ENCODE data around the gene METTL6. TPM values are rescaled to one million over a fixed set of nuclear protein-coding genes. Genes with fewer than 3 reads are reported as not detected.
"Not testable (repeated sequence)": the region's sequence is repeated elsewhere in the genome, so short reads cannot be mapped to it uniquely, and the experiment has no call there.

METTL6 gene
- total RNA-seq, 1 donor, result 30.6 TPM

DNA sequence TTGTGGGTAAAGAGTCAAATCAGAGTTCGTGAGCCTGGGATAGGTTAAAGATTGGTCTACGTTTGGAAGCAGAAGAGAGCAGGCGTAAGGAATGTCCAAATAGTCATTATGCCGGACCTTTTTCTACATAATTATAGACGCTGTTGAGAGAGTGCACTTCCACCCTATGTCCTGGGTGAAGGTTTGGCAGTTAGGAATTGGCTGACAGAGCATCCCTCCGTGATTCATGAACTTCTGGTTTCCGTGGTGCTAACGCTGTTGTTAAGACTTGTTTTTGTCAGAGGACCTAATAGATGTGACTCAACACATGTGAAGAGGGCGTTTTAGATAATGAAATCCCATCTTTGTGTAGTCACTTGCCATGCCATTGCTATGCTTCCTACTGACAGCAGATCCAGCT, 1.2 kb upstream of the METTL6 start:
- peak; percentile 69 for DNase-seq (ENCODE audit: low read depth)
- TF ChIP-seq, protein P1, sequence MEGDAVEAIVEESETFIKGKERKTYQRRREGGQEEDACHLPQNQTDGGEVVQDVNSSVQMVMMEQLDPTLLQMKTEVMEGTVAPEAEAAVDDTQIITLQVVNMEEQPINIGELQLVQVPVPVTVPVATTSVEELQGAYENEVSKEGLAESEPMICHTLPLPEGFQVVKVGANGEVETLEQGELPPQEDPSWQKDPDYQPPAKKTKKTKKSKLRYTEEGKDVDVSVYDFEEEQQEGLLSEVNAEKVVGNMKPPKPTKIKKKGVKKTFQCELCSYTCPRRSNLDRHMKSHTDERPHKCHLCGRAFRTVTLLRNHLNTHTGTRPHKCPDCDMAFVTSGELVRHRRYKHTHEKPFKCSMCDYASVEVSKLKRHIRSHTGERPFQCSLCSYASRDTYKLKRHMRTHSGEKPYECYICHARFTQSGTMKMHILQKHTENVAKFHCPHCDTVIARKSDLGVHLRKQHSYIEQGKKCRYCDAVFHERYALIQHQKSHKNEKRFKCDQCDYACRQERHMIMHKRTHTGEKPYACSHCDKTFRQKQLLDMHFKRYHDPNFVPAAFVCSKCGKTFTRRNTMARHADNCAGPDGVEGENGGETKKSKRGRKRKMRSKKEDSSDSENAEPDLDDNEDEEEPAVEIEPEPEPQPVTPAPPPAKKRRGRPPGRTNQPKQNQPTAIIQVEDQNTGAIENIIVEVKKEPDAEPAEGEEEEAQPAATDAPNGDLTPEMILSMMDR (IDR thresholded peaks at IDR 0.05; ENCODE audit: insufficient read depth, low read length), result no peak
- peak overlapping the region; percentile 97 for H3K4me3 ChIP-seq (ENCODE audit: low read depth, low read length)

DNA sequence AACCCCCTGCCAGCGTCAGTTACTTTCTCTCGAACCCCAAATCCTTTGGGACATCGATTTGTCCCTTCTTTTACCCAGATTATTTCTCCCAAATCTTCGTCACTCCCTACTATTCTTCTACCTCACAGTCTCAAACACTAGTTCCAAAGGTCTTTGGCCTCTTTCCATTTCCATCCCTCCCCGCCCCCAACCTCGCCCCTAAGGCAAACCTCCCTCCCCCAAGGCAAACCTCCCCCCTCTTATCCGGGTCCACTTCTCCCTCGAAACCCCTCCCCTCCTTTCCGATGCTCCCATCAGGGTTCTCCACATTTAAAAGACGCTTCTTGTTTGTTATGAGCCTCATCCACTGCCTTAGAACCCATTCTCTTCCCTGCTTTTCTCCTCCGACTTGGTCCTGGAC, 637 bp upstream of the METTL6 start:
- no peak for DNase-seq (ENCODE audit: low read depth)
- peak overlapping the region; percentile 97 for H3K4me3 ChIP-seq (ENCODE audit: low read depth, low read length)
- TF ChIP-seq, protein P1 (IDR thresholded peaks at IDR 0.05; ENCODE audit: insufficient read depth, low read length), result no peak

DNA sequence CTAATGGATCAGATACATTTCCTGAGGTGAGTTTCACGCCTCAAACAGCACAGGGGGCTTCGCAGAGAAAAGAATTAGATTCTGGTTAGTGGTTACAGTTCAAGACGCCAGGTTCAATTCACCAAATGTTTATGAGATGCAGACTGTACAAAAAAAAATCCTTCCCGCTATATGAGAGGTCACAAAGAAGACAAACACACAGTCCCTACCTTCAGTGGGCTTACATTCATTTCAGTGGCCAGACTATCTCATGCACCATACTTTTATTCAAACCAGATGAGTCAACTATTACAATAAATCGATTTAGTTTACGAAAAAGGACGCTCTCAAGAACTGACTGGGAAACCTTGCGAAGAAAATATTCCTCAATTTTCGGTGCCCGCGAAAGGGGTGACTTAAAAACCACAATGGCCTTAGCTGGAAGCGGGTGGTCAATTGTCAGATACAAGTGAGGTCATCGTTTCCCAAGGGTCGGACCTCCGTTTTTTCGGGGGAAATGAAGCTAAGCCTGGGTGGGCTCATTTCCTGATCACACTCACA, 695 bp downstream of the METTL6 start:
- no peak for DNase-seq (ENCODE audit: low read depth)
- TF ChIP-seq, protein P1 (IDR thresholded peaks at IDR 0.05; ENCODE audit: insufficient read depth, low read length), result no peak
- peak overlapping the region; percentile 97 for H3K4me3 ChIP-seq (ENCODE audit: low read depth, low read length)

DNA sequence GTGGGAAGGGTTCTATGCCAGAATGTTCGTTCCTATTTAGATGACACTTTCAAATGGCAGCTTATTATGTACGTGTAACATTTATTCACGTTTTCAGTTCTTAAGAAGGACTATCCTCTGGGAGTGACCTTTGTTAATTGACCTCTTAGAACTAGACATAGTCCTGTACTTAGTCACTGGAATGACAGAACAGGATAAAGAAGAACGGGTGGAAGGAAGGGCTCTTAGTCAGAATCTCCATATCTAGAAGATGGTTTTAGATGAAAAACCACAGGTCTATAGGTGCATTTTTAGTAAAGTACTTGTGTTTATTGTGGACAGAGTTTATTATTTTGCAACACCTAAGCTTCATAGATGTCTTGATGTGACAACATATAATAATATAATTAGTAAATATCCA, 6.5 kb downstream of the METTL6 start:
- H3K4me3 ChIP-seq (ENCODE audit: low read depth, low read length), result no peak overlapping the region
- TF ChIP-seq, protein P1 (IDR thresholded peaks at IDR 0.05; ENCODE audit: insufficient read depth, low read length), result no peak
- DNase-seq (ENCODE audit: low read depth), result no peak

DNA sequence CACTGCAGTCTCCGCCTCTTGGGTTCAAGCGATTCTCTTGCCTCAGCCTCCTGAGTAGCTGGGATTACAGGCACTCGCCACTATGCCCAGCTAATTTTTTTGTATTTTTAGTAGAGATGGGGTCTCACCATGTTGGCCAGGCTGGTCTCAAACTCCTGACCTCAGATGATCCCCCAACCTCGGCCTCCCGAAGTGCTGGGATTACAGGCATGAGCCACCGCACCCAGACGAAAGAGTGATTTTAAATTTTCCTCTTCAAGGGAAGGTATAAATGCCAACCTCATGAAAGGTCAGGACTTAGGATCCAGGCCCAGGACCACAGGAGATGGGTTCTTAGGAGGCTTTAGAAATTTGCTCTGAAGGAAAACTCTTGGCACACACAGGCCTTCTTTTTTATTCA, 16.4 kb downstream of the METTL6 start:
- H3K4me3 ChIP-seq (ENCODE audit: low read depth, low read length); DNase-seq (ENCODE audit: low read depth): not testable (repeated sequence)

DNA sequence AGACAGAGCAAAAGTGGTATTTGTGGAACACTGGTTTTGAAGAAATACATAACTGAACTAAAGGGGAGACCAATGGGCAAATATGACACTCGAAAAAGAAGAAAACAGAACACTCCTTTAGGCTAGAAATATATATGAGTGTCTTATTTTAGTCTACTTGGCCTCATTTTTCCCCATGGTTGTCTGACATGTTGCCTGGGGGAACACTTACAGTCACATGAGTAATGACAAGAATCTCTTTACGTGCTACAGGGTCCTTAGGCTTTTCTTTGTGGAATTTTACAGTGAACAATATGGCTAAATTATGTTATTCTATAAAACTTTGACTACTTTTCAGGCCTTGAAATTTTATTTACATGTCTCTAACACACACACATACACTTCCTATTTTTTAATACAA, 17.6 kb downstream of the METTL6 start:
- TF ChIP-seq, protein P1 (IDR thresholded peaks at IDR 0.05; ENCODE audit: insufficient read depth, low read length), result no peak
- no peak for DNase-seq (ENCODE audit: low read depth)
- H3K4me3 ChIP-seq (ENCODE audit: low read depth, low read length), result no peak overlapping the region

DNA sequence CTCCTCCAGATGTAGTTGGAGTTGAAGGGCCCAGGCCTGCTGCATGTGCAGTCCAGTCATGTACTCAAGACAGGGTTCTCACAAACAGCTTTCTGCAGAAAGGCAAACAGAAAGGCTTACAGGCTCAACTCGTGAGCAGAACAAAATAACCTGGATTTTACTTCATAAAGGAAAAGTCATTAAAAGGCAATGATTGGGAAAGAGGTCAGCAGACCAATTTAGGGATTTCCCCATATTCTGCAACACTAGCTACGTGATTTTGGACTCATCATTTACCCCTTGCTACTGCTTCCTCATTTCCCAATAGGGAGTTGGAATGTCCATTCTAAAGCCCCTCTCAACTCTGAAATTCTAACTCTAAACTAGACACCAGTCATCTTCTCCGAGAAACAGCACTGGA, 18.1 kb downstream of the METTL6 start:
- DNase-seq (ENCODE audit: low read depth), result no peak
- TF ChIP-seq, protein P1 (IDR thresholded peaks at IDR 0.05; ENCODE audit: insufficient read depth, low read length), result no peak

More for the DNA sequence above, 18.1 kb downstream of the METTL6 start:
- no peak overlapping the region for H3K4me3 ChIP-seq (ENCODE audit: low read depth, low read length)

Measured in fibroblast of the aortic adventitia (primary cell).